ENCODE measurements around the gene KIAA0753. TPM values are rescaled to one million over a fixed set of nuclear protein-coding genes. Genes with fewer than 3 reads are reported as not detected.

Gene KIAA0753
- total and polyA plus RNA-seq, 9 of the 15 experiments (the other 6 are each of a cell fraction or from before 2014, with no cell fraction given): 2.0 to 9.0 (median 6.9) TPM

GRCh38 chr17:6568184-6568758 is 72.2 kb downstream of the KIAA0753 start (continued):
- TF ChIP-seq IRF9 (tag; IDR thresholded peaks at IDR 0.05) (no peak), TRIM24 (IDR thresholded peaks at IDR 0.05) (no peak), LCOR (CRISPR knock-in tag; IDR thresholded peaks at IDR 0.05) (no peak), ZNF407 (IDR thresholded peaks at IDR 0.05; ENCODE audit: low read depth) (no peak), RBFOX2 (IDR thresholded peaks at IDR 0.05; ENCODE audit: low read depth, low read length) (no peak)

Data from K562 (cell line).